22Rv1 (cell line): ENCODE results near the gene OR2M4.

Source experiments
- H3K27ac ChIP-seq: fragments of 450-650 bp; 2 replicates; pipeline ENCODE4 v1.5.1; 2017
- CTCF ChIP-seq: fragments of 450-650 bp; IDR thresholded peaks from 2 replicates; pipeline ENCODE4 v1.5.1; 2017; ENCODE audit warnings: mild to moderate bottlenecking
- ZFX ChIP-seq: fragments of 450-650 bp; IDR thresholded peaks from 2 replicates; pipeline ENCODE4 v1.6.1; 2017; ENCODE audit warnings: antibody characterized with exemption, borderline replicate concordance

OR2M4 gene

GRCh38 chr1:248231117-248231516 is at the start of gene OR2M4:
Gene OR2M4 (plus strand): TSS chr1:248231417. CDS start chr1:248238929, 7,512 bp downstream.
- TF ChIP-seq ZFX (no peak), CTCF (no peak)
- H3K27ac ChIP-seq, result no peak within 1 kb of the TSS

- no peak overlapping the region for H3K27ac ChIP-seq
- TF ChIP-seq ZFX, result no peak
- TF ChIP-seq CTCF, result no peak
These were observed 47.2 kb upstream of the OR2M4 start for GRCh38 chr1:248183996-248184395.

- no peak overlapping the region for H3K27ac ChIP-seq
- no peak for TF ChIP-seq CTCF
- TF ChIP-seq ZFX, result no peak
These were observed 43.9 kb upstream of the OR2M4 start for GRCh38 chr1:248187363-248187762.

- no peak overlapping the region for H3K27ac ChIP-seq
- TF ChIP-seq CTCF (peak; percentile 44), ZFX (no peak)
These were observed 42.2 kb upstream of the OR2M4 start for GRCh38 chr1:248189026-248189425.

GRCh38 chr1:248194117-248194516 is 37.1 kb upstream of the OR2M4 start:
- no peak overlapping the region for H3K27ac ChIP-seq
- TF ChIP-seq CTCF (no peak), ZFX (no peak)

- H3K27ac ChIP-seq, result no peak within 1 kb of the TSS
- TF ChIP-seq CTCF (no peak), ZFX (no peak)
These were observed 34.3 kb upstream of the OR2M4 start, which contains the start of gene OR2M3 for GRCh38 chr1:248196965-248197364. Gene OR2M3 (plus strand): TSS chr1:248197265. CDS start chr1:248203068, 5,803 bp downstream.

- H3K27ac ChIP-seq, result no peak overlapping the region
- TF ChIP-seq ZFX (no peak), CTCF (no peak)
These were observed 15.3 kb upstream of the OR2M4 start for GRCh38 chr1:248215880-248216279.
